HFF-Myc (cell line): ENCODE measurements around the gene TMOD2.
A peak's percentile ranks its signal among the peaks of the same experiment; 100 is the strongest.

Source experiments
- DNase-seq: peaks from one replicate; pipeline ENCODE4 v3.0.0-alpha.2; 2011; ENCODE audit warnings: low read depth; ENCODE audit errors: extremely low read depth
- H3K4me3 ChIP-seq: replicated peaks from 2 replicates; pipeline ENCODE4 v1.5.1; 2011; ENCODE audit warnings: low read depth, mild to moderate bottlenecking, control low read depth, low read length
- CTCF ChIP-seq: IDR thresholded peaks from 2 replicates; pipeline ENCODE4 v1.5.1; 2012; ENCODE audit warnings: mild to moderate bottlenecking, low read depth, low read length, control low read depth; ENCODE audit errors: missing control alignments

The TMOD2 gene

DNA sequence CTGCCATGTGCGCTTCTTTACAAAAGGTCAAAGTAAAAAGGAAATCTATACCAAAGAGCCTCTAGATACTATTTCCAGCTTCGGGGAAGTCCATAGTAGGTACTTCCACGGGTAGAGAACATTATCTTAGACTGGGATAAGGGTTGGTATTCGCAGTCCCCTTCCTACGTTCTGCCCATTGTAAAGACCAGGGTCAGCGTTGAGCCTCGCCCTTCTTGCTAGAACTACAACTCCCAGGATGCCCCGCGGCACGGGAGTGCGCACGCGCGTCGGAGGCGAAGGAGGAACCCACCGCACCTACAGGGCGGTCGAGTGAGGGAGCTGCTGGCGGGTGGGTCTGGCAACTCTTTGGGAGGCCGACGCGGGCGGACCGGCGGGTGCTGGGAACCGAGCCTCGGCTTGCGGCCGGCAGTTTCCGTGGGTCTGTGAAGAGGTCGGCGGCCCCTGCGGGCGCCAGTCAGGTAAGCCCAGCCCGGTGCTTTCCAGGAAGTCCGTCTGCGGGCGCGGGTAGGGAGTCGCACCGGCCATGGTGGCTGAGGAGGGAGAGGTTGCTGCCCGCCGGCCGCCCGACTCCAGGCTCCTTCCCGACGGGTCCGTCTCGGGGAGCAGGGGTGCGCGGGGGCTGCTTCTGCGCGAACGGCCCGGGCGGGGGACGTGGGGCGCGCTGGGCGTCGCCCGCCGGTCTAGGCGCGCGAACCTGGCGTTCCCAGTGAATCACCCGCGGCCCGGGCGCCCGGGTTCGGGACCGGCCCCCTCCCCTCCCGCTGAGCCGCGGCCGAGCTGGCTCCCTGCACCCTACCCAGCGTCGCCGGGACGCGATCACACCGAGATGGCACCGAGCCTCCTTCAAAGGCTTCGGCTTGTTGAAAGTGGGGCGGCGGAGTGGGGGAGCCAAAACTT lies 78.2 kb downstream of the TMOD2 start, which contains the start of gene TMOD3:
TMOD3 (plus strand) TSS at position 278 of the 900 bp plus-strand sequence. CDS start 33,232 bp downstream, outside the sequence.
- no peak for TF ChIP-seq CTCF
- DNase-seq: no peak
- peak within 1 kb of the TSS; percentile 65 for H3K4me3 ChIP-seq

GRCh38 chr15:51830276-51830806 lies 78.9 kb downstream of the TMOD2 start:
- H3K4me3 ChIP-seq: peak overlapping the region; percentile 65
- TF ChIP-seq CTCF: no peak
- DNase-seq: peak; percentile 57

DNA sequence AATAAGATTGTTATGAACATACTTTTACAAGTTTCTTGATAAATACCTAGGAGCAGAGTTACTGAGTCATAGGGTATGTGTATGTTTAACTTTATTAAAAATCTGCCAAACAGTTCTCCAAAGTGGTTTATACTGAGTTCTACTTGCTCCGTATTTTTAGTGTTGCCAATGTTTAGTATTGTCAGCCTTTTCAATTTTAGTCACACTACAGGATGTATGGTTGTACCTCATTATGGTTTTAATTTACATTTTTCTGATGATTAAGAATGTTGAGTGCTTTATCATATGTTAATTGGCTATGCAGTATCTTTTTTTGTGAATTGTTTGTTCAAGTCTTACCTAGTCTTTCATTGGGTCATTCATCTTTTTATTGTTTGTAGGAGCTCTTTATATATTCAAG lies 82.4 kb downstream of the TMOD2 start:
- no peak for DNase-seq
- no peak overlapping the region for H3K4me3 ChIP-seq
- no peak for TF ChIP-seq CTCF

DNA sequence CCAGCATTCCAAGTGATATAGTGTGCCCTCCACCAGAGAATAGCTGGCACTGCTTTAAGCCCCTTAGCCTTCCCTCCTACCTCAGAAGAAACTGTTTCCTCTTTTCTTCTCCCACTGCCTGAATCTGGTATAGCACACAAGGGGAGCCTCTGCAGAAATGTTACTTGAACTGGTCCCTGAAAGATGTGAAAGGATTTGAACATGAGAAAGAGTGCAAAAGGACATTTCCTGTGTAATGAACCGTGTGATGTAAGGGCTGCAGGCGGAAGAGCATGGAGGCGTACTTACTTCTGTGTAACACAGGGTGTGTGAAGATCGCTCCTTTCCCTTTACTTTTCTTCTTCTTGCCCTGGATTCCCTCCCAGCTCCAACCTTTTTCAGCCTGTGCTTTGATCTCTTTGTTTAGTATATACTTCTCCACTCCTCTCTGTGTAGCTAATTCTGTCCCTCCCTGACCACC lies 86.4 kb downstream of the TMOD2 start:
- TF ChIP-seq CTCF: no peak
- no peak overlapping the region for H3K4me3 ChIP-seq
- DNase-seq: no peak

- no peak overlapping the region for H3K4me3 ChIP-seq
- DNase-seq: no peak
- no peak for TF ChIP-seq CTCF
These were observed 86.9 kb downstream of the TMOD2 start for GRCh38 chr15:51838270-51838669.

GRCh38 chr15:51840692-51841091 lies 89.3 kb downstream of the TMOD2 start:
- TF ChIP-seq CTCF: no peak
- H3K4me3 ChIP-seq: no peak overlapping the region
- no peak for DNase-seq
